Measurements from ENCODE around the gene ABCC10.

The ABCC10 gene

GRCh38 chr6:43499028-43499815 lies 71.9 kb downstream of the ABCC10 start:
- no peak for DNase-seq
